Measurements from ENCODE around the gene CCDC159.

Gene CCDC159

DNA sequence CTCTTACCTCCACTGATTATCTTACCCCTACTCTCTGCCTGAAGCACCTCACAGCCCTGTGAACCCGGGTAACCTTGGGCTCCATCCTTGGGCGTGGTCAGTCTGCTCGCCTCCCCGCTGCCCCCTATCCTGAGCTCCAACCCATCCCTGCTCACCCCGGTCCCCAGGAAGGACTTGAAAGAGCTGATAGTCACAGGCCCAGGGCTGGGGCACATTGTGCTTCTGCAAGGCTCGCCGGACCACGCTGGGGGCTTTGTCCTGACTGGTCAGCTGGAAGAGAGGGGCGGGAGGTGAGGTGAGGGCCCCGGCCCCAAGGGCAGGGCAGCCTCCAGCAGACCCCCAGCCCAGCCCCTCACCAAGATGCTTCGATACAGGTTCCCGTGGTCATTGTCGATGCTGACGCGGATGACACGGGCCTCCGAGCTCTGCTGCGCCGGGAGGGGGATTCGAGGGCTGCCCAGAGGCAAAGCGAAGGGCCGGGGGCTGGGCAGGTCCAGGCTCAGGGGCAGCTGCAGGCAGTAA is 50.8 kb downstream of the CCDC159 start:
- no peak for DNase-seq

DNA sequence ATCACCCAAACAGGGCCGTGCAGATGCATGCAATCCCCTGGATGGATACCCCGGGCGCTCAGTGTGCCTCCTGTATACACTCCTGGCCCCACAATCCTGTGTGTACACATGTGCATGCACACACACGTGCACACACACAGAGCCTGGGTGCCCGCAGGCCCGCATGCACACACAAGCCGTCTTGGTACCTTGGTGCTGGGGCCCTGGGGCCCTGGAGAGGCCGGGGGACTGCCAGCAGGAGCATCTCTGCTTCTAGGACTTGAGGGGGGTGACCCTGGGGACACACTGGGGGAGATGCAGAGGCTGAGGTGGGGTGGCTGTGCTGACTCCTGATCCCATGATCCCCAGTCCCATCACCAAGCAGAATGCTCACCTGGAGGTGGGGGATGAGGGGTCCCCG is 53.3 kb downstream of the CCDC159 start:
- no peak for DNase-seq

- no peak for DNase-seq
These were observed 54.5 kb downstream of the CCDC159 start for GRCh38 chr19:11400798-11401197.

- no peak for DNase-seq
These were observed 55.7 kb downstream of the CCDC159 start for GRCh38 chr19:11401808-11402543.

Measured in NCI-H510A (cell line).